ENCODE results near the gene BTAF1. TPM values are rescaled to one million over a fixed set of nuclear protein-coding genes. Genes with fewer than 3 reads are reported as not detected.

The BTAF1 gene
- total and polyA plus RNA-seq, 10 of the 15 experiments (the other 5 are each of a cell fraction or from before 2014, with no cell fraction given): 11.8 to 157 (median 55.5) TPM

DNA sequence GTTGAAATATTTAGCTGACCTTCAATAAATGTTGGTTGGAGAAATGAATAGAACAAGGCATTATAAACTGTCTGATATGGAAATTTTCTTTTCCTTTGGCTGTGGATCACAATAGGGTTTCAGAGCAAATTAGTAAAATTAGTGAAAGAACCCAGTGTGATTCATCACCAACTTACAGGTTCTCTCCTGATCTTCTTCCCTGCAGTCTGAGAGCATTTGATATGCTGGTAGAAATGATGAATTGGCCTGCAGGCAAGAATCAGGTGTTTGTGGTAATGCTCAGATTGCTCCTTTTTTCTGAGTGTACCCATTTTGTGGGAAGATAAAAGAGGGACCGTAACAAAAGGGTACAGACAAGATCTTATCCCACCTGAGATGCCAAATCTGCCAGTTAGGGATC, 51.9 kb downstream of the BTAF1 start:
- Histone ChIP-seq H3K27me3 (replicated peaks in 1 of 2; ENCODE audit: control insufficient read depth in 2 of 2, insufficient read depth in 2 of 2, low read length in 1 of 2) (no peaks in the 10 kb centered on the region), H3K4me2 (ENCODE audit: control insufficient read depth, insufficient read depth) (no peak overlapping the region), H3K36me3 (ENCODE audit: control insufficient read depth in 2 of 2, insufficient read depth in 2 of 2, low read length in 1 of 2) (peaks cover 0 to 4% of the 10 kb centered on the region in 2 experiments; a peak in 3 of 4 replicates), H4K20me1 (ENCODE audit: control insufficient read depth, insufficient read depth) (no peaks in the 10 kb centered on the region), H3K79me2 (ENCODE audit: control insufficient read depth, insufficient read depth, low read length) (no peaks in the 10 kb centered on the region), H3K4me3 (no peak overlapping the region), H3K27ac (ENCODE audit: control insufficient read depth, insufficient read depth) (no peak overlapping the region), H3K9me3 (replicated peaks; ENCODE audit: control insufficient read depth, insufficient read depth, low read length) (no peaks in the 10 kb centered on the region; the same call in 2 of the 3 replicates), H2AFZ (ENCODE audit: control insufficient read depth, low read depth, low read length) (no peak overlapping the region), H3K4me1 (ENCODE audit: control insufficient read depth, insufficient read depth, low read length) (peaks cover 16% of the 10 kb centered on the region), H3K9ac (ENCODE audit: control insufficient read depth, insufficient read depth, low read length) (no peak overlapping the region)
- in situ Hi-C loops (cut with MboI): no loop called here
- CTCF ChIA-PET: interaction anchor here (1.2 kb wide), 1 partner anchor 19 kb away, joined by 4 read pairs; no protein-coding TSS in a partner anchor
- intact Hi-C loops (cut with micrococcal nuclease; ENCODE audit: unreplicated experiment): no loop called here
- SMC1A ChIA-PET (ENCODE audit: uncharacterized antibody, unreplicated experiment): interaction anchor here (0.8 to 1.5 kb wide), 5 partner anchors 31 to 71 kb away, joined by 3 to 4 read pairs (median 3); no protein-coding TSS in a partner anchor
- FAIRE-seq (no peak), ATAC-seq (no peak), DNase-seq (ENCODE audit: low read depth, low spot score) (no peak)
- WGBS (ENCODE audit: insufficient coverage, insufficient replicate concordance, low lambda C conversion rate, missing lambda C conversion rate): 100% methylated on average over 1 of the region's 1 CpG
- POLR2A ChIA-PET: interaction anchor here (1.0 kb wide), 1 partner anchor 52 kb away, joined by 3 read pairs; the partner anchor contains the start of gene BTAF1
- no TSS peak for BruUV-seq (replicated peaks)
- RAD21 ChIA-PET (ENCODE audit: unreplicated experiment): no interaction called here
- TF ChIP-seq EP300 (IDR thresholded peaks at IDR 0.05; ENCODE audit: borderline replicate concordance in 1 of 2, control insufficient read depth in 1 of 2, low read depth in 2 of 2, low read length in 2 of 2) (no peak), ZNF217 (IDR thresholded peaks at IDR 0.05) (no peak), JUND (IDR thresholded peaks at IDR 0.05; ENCODE audit: low read depth, low read length) (no peak), RCOR1 (conservative IDR thresholded peaks at IDR 0.05; ENCODE audit: low read depth, low read length) (no peak), PKNOX1 (IDR thresholded peaks at IDR 0.05) (no peak), NFIC (IDR thresholded peaks at IDR 0.05; ENCODE audit: low read depth, low read length) (no peak), MEF2B (IDR thresholded peaks at IDR 0.05; ENCODE audit: partially characterized antibody, poor library complexity, severe bottlenecking) (no peak)
- TF ChIP-seq, protein P1, sequence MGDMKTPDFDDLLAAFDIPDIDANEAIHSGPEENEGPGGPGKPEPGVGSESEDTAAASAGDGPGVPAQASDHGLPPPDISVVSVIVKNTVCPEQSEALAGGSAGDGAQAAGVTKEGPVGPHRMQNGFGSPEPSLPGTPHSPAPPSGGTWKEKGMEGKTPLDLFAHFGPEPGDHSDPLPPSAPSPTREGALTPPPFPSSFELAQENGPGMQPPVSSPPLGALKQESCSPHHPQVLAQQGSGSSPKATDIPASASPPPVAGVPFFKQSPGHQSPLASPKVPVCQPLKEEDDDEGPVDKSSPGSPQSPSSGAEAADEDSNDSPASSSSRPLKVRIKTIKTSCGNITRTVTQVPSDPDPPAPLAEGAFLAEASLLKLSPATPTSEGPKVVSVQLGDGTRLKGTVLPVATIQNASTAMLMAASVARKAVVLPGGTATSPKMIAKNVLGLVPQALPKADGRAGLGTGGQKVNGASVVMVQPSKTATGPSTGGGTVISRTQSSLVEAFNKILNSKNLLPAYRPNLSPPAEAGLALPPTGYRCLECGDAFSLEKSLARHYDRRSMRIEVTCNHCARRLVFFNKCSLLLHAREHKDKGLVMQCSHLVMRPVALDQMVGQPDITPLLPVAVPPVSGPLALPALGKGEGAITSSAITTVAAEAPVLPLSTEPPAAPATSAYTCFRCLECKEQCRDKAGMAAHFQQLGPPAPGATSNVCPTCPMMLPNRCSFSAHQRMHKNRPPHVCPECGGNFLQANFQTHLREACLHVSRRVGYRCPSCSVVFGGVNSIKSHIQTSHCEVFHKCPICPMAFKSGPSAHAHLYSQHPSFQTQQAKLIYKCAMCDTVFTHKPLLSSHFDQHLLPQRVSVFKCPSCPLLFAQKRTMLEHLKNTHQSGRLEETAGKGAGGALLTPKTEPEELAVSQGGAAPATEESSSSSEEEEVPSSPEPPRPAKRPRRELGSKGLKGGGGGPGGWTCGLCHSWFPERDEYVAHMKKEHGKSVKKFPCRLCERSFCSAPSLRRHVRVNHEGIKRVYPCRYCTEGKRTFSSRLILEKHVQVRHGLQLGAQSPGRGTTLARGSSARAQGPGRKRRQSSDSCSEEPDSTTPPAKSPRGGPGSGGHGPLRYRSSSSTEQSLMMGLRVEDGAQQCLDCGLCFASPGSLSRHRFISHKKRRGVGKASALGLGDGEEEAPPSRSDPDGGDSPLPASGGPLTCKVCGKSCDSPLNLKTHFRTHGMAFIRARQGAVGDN (IDR thresholded peaks at IDR 0.05): no peak
- TF ChIP-seq, protein P2, sequence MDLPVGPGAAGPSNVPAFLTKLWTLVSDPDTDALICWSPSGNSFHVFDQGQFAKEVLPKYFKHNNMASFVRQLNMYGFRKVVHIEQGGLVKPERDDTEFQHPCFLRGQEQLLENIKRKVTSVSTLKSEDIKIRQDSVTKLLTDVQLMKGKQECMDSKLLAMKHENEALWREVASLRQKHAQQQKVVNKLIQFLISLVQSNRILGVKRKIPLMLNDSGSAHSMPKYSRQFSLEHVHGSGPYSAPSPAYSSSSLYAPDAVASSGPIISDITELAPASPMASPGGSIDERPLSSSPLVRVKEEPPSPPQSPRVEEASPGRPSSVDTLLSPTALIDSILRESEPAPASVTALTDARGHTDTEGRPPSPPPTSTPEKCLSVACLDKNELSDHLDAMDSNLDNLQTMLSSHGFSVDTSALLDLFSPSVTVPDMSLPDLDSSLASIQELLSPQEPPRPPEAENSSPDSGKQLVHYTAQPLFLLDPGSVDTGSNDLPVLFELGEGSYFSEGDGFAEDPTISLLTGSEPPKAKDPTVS (IDR thresholded peaks at IDR 0.05; ENCODE audit: low read depth, low read length): no peak
- TF ChIP-seq, protein P3, sequence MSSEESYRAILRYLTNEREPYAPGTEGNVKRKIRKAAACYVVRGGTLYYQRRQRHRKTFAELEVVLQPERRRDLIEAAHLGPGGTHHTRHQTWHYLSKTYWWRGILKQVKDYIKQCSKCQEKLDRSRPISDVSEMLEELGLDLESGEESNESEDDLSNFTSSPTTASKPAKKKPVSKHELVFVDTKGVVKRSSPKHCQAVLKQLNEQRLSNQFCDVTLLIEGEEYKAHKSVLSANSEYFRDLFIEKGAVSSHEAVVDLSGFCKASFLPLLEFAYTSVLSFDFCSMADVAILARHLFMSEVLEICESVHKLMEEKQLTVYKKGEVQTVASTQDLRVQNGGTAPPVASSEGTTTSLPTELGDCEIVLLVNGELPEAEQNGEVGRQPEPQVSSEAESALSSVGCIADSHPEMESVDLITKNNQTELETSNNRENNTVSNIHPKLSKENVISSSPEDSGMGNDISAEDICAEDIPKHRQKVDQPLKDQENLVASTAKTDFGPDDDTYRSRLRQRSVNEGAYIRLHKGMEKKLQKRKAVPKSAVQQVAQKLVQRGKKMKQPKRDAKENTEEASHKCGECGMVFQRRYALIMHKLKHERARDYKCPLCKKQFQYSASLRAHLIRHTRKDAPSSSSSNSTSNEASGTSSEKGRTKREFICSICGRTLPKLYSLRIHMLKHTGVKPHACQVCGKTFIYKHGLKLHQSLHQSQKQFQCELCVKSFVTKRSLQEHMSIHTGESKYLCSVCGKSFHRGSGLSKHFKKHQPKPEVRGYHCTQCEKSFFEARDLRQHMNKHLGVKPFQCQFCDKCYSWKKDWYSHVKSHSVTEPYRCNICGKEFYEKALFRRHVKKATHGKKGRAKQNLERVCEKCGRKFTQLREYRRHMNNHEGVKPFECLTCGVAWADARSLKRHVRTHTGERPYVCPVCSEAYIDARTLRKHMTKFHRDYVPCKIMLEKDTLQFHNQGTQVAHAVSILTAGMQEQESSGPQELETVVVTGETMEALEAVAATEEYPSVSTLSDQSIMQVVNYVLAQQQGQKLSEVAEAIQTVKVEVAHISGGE (CRISPR knock-in tag; IDR thresholded peaks at IDR 0.05): no peak

All from GM12878 (cell line).